ENCODE data around the gene PEAK1. TPM values are rescaled to one million over a fixed set of nuclear protein-coding genes. Genes with fewer than 3 reads are reported as not detected.

The PEAK1 gene
- total RNA-seq, 4 donors from 2014 or later: 37.8 to 75.3 (median 55.0) TPM

DNA sequence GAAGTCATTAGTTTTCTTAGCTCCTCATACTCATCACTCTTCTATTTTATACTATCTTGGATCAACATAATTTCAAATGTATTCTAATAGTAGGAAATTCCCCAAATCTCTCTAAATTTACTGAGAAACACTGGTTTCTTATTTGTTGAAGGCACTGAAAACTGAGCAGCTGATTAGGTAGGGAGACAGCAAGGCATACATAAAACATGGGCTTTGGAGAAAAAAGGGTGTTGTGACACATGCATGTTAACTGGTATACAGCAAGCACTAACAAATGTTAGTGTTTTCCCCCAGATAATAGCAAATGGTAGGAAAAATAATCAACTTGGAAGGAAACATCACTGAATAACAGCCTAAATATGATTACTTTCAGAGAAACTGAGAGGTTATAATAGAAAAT lies 223.5 kb downstream of the PEAK1 start:
- TF ChIP-seq, protein P1, sequence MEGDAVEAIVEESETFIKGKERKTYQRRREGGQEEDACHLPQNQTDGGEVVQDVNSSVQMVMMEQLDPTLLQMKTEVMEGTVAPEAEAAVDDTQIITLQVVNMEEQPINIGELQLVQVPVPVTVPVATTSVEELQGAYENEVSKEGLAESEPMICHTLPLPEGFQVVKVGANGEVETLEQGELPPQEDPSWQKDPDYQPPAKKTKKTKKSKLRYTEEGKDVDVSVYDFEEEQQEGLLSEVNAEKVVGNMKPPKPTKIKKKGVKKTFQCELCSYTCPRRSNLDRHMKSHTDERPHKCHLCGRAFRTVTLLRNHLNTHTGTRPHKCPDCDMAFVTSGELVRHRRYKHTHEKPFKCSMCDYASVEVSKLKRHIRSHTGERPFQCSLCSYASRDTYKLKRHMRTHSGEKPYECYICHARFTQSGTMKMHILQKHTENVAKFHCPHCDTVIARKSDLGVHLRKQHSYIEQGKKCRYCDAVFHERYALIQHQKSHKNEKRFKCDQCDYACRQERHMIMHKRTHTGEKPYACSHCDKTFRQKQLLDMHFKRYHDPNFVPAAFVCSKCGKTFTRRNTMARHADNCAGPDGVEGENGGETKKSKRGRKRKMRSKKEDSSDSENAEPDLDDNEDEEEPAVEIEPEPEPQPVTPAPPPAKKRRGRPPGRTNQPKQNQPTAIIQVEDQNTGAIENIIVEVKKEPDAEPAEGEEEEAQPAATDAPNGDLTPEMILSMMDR (IDR thresholded peaks at IDR 0.05): no peak
- ATAC-seq (ENCODE audit: low FRiP score): no peak
- DNase-seq (ENCODE audit: low spot score): no peak

DNA sequence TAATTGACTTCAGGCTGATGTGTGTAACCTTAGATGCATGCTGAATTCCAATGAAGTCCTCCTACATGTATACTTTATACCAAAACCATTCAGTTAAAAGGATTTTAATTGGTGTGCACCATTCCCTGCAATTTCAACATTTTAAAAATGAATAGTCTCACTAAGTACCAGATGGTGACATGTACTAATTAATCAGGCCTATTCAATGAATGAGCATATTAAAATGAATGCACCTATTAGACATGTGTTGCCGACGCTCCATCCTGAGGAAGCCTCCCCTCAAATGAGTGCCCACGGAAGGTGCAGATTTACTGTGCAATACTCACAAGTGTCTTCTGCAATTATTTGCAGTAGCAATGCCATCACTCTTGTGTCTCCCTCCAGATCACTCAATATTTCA lies 224.3 kb downstream of the PEAK1 start:
- ATAC-seq (ENCODE audit: low FRiP score) (no peak), DNase-seq (ENCODE audit: low spot score) (no peak)
- TF ChIP-seq, protein P1 (IDR thresholded peaks at IDR 0.05): no peak

DNA sequence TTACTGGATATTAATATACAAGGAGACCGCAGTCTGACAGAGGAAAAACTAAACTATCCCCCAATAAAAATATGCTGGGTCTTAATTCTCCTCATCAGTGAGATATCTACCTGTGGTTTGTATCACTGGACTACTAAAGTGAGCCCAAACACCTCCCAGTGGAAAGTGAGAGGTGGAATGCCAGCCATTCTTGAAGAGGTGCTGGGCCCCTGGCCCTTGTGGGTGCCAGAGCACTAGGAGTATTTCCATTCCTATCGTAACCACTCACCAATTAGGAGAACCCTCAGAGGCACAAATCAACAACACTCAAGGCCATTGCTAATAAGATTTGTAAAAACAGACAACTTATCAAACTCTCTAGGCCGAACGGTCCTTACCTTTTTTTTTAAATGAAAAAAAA lies 227.5 kb downstream of the PEAK1 start:
- TF ChIP-seq, protein P1 (IDR thresholded peaks at IDR 0.05): no peak
- no peak for ATAC-seq (ENCODE audit: low FRiP score)
- no peak for DNase-seq (ENCODE audit: low spot score)

DNA sequence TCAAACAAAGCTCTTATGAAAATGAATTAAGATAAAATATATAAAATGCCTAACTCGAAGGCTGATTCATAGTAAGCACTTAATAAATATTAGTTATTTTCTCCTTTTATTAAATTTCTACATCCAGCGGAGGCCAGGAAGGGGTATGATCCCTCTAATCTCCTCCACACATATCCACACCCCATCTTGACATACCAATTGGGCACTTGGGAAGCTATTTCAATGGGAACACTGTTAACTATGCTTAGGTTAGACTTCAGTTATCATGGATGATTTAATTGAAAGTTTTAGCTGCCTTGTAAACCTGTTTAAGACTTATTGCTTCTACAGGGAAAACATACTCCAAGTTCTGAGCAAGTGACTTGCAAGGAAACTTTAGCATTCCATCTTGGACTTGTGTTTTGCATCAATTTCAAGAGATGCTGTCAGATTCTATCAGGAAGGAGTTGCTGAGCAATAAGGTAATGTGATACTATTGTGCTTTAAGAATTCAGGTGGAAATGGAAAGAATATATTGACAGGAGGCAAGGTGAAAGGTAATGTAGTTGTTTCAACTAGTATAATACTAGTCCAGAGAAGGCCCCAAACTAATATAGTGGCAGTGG lies 228.6 kb downstream of the PEAK1 start:
- no peak for ATAC-seq (ENCODE audit: low FRiP score)
- no peak for DNase-seq (ENCODE audit: low spot score)
- TF ChIP-seq, protein P1 (IDR thresholded peaks at IDR 0.05): no peak

DNA sequence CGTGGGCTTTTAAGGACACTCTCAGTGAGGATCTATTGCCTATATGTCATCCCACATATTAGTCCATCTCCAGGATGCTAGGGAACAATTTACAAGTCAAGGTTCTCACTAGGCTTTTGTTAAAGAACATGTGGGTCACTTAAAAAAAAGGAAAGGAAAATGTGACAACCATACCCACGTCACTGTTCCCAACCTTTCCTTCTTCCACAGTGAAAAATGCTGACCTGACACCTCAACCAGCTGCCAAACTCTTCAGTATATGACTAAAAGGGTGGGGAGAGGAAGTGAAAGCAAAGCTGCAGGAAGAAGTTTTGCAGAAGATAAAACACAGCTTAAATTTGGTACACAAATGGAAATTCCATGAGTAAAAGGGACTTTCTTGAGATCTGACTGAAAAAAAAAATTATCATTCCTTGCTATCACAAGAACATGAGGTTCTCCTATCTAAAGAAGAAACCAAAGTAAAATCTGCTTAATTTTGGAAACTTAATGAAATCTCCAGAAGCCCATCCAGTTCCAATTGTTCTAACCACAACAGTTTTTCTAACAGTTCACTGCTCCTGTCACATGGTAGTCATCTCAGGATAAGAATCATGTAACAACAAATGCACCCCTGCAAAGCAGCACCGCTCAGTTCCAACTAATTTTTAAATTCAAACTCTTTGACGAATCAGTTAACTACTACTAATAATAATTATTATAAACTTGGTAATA lies 232.0 kb downstream of the PEAK1 start:
- ATAC-seq (ENCODE audit: low FRiP score): peak; percentile 51
- DNase-seq (ENCODE audit: low spot score): no peak
- TF ChIP-seq, protein P1 (IDR thresholded peaks at IDR 0.05): no peak

DNA sequence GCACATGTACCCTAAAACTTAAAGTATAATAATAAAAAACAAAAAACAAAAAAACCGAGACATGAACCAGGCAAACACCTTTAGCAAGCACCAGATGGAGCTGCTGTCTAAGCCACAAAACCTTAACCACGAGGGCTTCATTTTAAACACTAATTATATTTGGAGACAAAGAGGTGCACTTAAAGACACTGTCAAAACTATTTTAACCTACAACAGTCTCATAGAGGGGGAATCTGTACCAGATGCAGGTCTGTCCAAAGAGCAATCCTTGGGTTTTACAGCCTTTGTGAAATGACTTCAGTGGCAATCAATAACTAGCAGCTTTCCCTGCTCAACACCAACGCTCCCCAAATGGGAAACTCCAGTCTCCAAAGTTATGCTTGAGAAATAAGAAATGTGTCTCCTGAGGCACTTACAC lies 233.3 kb downstream of the PEAK1 start:
- DNase-seq (ENCODE audit: low spot score) (no peak), ATAC-seq (ENCODE audit: low FRiP score) (no peak)

More for the DNA sequence above, 233.3 kb downstream of the PEAK1 start:
- TF ChIP-seq, protein P1 (IDR thresholded peaks at IDR 0.05): peak in 1 of 3 donors; percentile 2

All from omental fat pad (tissue), 4 donors.